Fibroblast of villous mesenchyme (primary cell): ENCODE results near the gene TIPIN. TPM values are rescaled to one million over a fixed set of nuclear protein-coding genes. Genes with fewer than 3 reads are reported as not detected.
A peak's percentile ranks its signal among the peaks of the same experiment; 100 is the strongest.

ENCODE experiments used
- DNase-seq: peaks from one replicate; pipeline ENCODE4 v3.0.0-alpha.2; 2010; ENCODE audit warnings: low read depth
- H3K4me3 ChIP-seq: 2 replicates; pipeline ENCODE4 v1.5.1; 2011; ENCODE audit warnings: low read depth, mild to moderate bottlenecking, low read length
- small RNA-seq: library from RNA; depleted of rRNA; stranded (forward); fragments of <200 nt; gene quantifications from one replicate; pipeline ENCODE3, GENCODE V24; 2012
- total RNA-seq: library from RNA; depleted of rRNA; stranded (reverse); fragments of >200 nt; gene quantifications from 2 replicates; pipeline ENCODE4 v1.2.3, GENCODE V29; 2012
- TF ChIP-seq, protein P1 (sequence below): IDR thresholded peaks from 2 replicates; pipeline ENCODE4 v1.5.1; 2012; ENCODE audit warnings: low read depth, mild to moderate bottlenecking, low read length; ENCODE audit not compliant: insufficient read depth

Gene TIPIN
- total RNA-seq, 1 donor, result 13.8 TPM

DNA sequence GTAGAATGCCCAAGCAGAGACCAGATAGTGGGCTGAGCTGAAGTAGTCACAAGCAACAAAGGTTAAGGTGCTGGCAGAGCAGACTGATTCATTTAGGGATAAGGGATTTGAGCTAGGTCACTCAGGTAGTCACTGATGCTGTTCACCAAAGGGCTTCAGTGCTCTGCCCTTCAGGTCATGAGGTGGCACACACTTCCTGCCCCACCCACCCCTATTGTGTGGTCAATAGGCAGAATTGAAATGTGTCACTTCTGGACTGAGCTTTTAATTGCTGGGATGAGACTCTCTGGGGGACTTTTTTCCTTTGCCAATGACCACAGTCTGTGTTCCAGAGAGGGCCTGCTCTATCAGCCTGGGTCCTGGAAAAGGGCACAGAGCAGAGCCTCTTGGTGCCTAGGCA, 66.0 kb downstream of the TIPIN start:
- no peak overlapping the region for H3K4me3 ChIP-seq
- TF ChIP-seq, protein P1, sequence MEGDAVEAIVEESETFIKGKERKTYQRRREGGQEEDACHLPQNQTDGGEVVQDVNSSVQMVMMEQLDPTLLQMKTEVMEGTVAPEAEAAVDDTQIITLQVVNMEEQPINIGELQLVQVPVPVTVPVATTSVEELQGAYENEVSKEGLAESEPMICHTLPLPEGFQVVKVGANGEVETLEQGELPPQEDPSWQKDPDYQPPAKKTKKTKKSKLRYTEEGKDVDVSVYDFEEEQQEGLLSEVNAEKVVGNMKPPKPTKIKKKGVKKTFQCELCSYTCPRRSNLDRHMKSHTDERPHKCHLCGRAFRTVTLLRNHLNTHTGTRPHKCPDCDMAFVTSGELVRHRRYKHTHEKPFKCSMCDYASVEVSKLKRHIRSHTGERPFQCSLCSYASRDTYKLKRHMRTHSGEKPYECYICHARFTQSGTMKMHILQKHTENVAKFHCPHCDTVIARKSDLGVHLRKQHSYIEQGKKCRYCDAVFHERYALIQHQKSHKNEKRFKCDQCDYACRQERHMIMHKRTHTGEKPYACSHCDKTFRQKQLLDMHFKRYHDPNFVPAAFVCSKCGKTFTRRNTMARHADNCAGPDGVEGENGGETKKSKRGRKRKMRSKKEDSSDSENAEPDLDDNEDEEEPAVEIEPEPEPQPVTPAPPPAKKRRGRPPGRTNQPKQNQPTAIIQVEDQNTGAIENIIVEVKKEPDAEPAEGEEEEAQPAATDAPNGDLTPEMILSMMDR, result no peak
- DNase-seq, result no peak

DNA sequence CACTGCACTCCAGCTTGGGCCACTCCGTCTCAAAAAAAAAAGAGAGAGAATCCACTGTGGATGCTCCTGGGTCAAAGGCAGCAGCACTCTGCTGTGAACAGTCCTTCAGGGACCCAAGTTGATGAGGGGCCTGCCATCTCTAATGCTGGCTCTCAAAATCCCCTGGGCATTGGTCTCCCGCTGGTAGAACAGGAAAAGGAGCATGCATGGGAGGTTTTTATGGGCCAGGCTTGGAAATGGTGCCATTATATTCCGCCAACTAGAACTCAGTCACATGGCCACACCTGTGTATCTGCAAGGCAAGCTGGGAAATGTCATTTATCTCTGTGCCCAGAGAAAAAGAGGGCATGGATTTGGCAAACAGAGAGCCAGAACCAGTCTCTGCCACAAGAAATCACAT, 66.5 kb downstream of the TIPIN start:
- DNase-seq, result no peak
- no peak overlapping the region for H3K4me3 ChIP-seq
- TF ChIP-seq, protein P1, result no peak

DNA sequence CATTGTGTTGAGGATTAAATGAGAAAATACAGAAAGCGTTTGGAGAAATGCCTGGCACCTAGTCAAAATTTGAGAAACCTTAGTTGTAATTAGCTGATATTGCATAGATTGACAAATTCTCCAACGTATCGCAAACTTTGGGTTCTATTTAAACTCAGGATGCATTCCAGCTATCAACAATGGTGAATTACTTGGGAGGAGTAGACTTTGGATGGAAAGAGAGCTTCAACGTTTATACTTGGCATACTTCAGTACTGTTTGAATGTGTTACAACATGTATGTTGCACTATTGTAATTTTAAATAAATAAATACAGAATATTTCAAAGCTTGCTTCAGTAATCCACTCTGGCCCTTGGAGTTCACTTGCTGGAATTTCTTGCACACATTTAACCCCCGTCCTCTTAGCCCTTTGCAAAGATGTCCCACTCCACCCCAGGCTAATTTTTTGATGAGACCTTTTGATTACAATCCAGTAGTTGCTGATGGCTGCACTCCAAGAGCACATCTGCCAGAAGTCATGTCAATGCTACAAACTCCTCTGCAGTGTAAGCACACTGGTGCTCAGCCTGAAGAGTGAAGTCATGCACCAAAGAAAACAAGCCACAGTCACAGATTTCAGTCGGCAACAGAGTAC, 67.8 kb downstream of the TIPIN start:
- TF ChIP-seq, protein P1, result no peak
- H3K4me3 ChIP-seq, result no peak overlapping the region
- peak; percentile 40 for DNase-seq

DNA sequence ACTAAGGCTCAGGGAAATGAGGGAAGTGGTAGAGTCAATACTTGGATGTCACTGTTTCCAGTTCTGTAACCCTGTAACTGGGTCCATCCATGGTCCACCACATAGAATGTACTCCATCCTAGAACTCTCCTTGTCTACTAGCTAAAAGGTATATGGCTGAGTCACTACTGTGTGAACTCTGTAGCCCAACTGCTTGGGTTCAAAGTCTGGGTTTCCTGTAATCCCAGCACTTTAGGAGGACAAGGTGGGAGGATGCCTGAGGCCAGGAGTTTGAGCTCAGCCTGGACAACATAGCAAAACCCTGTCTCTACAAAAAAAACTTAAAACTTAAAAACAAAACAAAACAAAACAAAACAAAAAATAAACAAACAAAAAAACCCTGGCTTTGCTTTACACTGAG, 68.4 kb downstream of the TIPIN start:
- H3K4me3 ChIP-seq, result no peak overlapping the region
- DNase-seq, result no peak
- TF ChIP-seq, protein P1, result no peak

DNA sequence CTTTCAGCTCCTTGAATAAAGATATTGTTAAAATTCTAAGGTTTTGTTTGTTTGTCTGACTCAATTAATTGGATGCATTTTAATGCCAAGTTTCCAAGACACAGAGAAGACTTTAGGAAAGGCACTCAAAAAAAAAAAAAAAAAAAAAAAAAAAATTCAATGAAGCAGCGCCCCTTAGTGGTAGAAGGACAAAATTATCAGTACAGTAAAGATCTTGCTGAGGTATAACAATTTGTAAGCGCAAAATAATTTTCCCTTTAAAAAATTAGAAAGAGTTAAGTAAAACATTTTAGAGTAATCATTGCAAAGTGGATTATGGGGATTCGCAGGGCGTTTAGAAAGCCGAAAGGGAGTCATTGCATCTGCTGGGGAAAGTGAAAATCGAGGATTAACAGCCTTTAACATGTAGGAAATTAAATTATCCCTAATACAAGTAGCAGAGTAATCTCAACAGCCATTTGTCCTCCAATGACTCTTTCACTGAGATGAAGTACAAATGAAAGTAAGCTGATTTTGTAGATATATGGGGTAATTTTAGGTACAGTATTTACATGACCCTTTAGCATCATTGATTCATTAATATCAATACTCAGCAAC, 68.9 kb downstream of the TIPIN start:
- TF ChIP-seq, protein P1, result peak; percentile 58
- peak; percentile 43 for DNase-seq
- no peak overlapping the region for H3K4me3 ChIP-seq

Small RNAs within 50 kb of the gene (small RNA-seq; reads per million reads assigned to genes)
- gene RF00019, result not detected
- 27.7 reads per million, percentile 94 among the genes with 10 or more reads in this experiment for gene SCARNA14

Other genes with a start within 250 kb of the TIPIN start
- gene MEGF11, start 102.9 kb downstream of the TIPIN start, total RNA-seq, result under 0.01 TPM in 1 of 2 replicates, not detected in the other
- 20.9 and 31.5 TPM in 2 replicates for gene DIS3L, start 63.1 kb downstream of the TIPIN start, total RNA-seq
- 21.6 and 26.3 TPM in 2 replicates for gene MAP2K1, start 30.2 kb upstream of the TIPIN start, total RNA-seq
- gene SNAPC5, start 141.1 kb upstream of the TIPIN start, total RNA-seq, result 14.2 and 17.4 TPM in 2 replicates
- gene RPL4, start 148.2 kb upstream of the TIPIN start, total RNA-seq, result 1,273 and 2,415 TPM in 2 replicates
- gene ZWILCH, start 148.6 kb upstream of the TIPIN start, total RNA-seq, result 15.8 and 19.9 TPM in 2 replicates
- gene LCTL, start 209.3 kb upstream of the TIPIN start, total RNA-seq, result 0.32 and 0.43 TPM in 2 replicates